GM23248 (cell line): ENCODE data around the gene SSUH2. TPM values are rescaled to one million over a fixed set of nuclear protein-coding genes. Genes with fewer than 3 reads are reported as not detected.

Experiments used
- DNase-seq: peaks from one replicate; pipeline ENCODE4 v3.0.0-alpha.2; 2015
- H2AFZ ChIP-seq: fragments of 200-600 bp; sonication (generic); 2 replicates; pipeline ENCODE4 v1.6.1; 2016; ENCODE audit warnings: antibody characterized with exemption
- H3F3A ChIP-seq: fragments of 200-600 bp; sonication (generic); 2 replicates; pipeline ENCODE4 v1.6.1; 2016; ENCODE audit warnings: mild to moderate bottlenecking, antibody characterized with exemption, mixed run types; ENCODE audit not compliant: insufficient read depth
- H3K27ac ChIP-seq: fragments of 200-600 bp; sonication (generic); 2 replicates; pipeline ENCODE4 v1.5.1; 2016; ENCODE audit warnings: mild to moderate bottlenecking
- H3K27me3 ChIP-seq: fragments of 200-600 bp; sonication (generic); replicated peaks from 2 replicates; pipeline ENCODE4 v1.6.1; 2016; ENCODE audit warnings: mild to moderate bottlenecking; ENCODE audit not compliant: insufficient read depth
- H3K36me3 ChIP-seq: fragments of 200-600 bp; sonication (generic); 2 replicates; pipeline ENCODE4 v1.6.1; 2016; ENCODE audit warnings: low read depth, mild to moderate bottlenecking
- H3K4me1 ChIP-seq: fragments of 200-600 bp; sonication (generic); 2 replicates; pipeline ENCODE4 v1.6.1; 2016; ENCODE audit warnings: mild to moderate bottlenecking; ENCODE audit not compliant: insufficient read depth
- H3K4me2 ChIP-seq: fragments of 200-600 bp; sonication (generic); one replicate; pipeline ENCODE4 v1.6.1; 2016; ENCODE audit warnings: mild to moderate bottlenecking; ENCODE audit not compliant: unreplicated experiment
- H3K4me3 ChIP-seq: fragments of 200-600 bp; sonication (generic); 2 replicates; pipeline ENCODE4 v1.5.1; 2016; ENCODE audit warnings: mild to moderate bottlenecking
- H3K79me2 ChIP-seq: fragments of 200-600 bp; sonication (generic); 2 replicates; pipeline ENCODE4 v1.6.1; 2016; ENCODE audit warnings: mild to moderate bottlenecking; ENCODE audit not compliant: insufficient read depth
- H3K9ac ChIP-seq: fragments of 200-600 bp; sonication (generic); 2 replicates; pipeline ENCODE4 v1.6.1; 2016; ENCODE audit warnings: mild to moderate bottlenecking
- H3K9me2 ChIP-seq: fragments of 200-600 bp; sonication (generic); 2 replicates; pipeline ENCODE4 v1.6.1; 2016; ENCODE audit warnings: mixed run types, mild to moderate bottlenecking, moderate library complexity; ENCODE audit not compliant: insufficient read depth
- H3K9me3 ChIP-seq: fragments of 200-600 bp; sonication (generic); one replicate; pipeline ENCODE4 v1.6.1; 2017; ENCODE audit warnings: low read depth
- H4K20me1 ChIP-seq: fragments of 200-600 bp; sonication (generic); 2 replicates; pipeline ENCODE4 v1.6.0; 2016; ENCODE audit not compliant: insufficient read depth
- EZH2 ChIP-seq: fragments of 200-600 bp; sonication (generic); IDR thresholded peaks from 2 replicates; pipeline ENCODE4 v1.6.1; 2018; ENCODE audit warnings: antibody characterized with exemption, mild to moderate bottlenecking; ENCODE audit not compliant: insufficient read depth, poor library complexity, severe bottlenecking
- EZH2phosphoT487 ChIP-seq: fragments of 200-600 bp; sonication (generic); IDR thresholded peaks from 2 replicates; pipeline ENCODE4 v1.6.1; 2018; ENCODE audit warnings: antibody characterized with exemption, moderate library complexity, mild to moderate bottlenecking, low read depth; ENCODE audit not compliant: insufficient read depth
- WGBS, 2 experiments: methylation state at CpG; one replicate each; pipeline ENCODE4 v1.1.6; 2015 to 2017; ENCODE audit warnings: low lambda C conversion rate in 2 of 2, low coverage in 1 of 2; ENCODE audit errors: missing lambda C conversion rate in 2 of 2; 5-methylcytosine and 5-hydroxymethylcytosine counted together
- in situ Hi-C: fragments of 300-500 bp; cut with MboI; formaldehyde crosslinking; loops from 2 replicates; pipeline ENCODE4 v1.15.0; 2020
- polyA plus RNA-seq: library from polyadenylated mRNA; unstranded; fragments of >200 nt; fragmentation: Nextera tagmentation; extraction: Ambion mirVana; gene quantifications from 2 replicates; pipeline ENCODE4 v1.2.1, GENCODE V29; 2016
- total RNA-seq: library from RNA; depleted of rRNA; stranded (reverse); fragments of >200 nt; shearing (Covaris generic); gene quantifications from 2 replicates; pipeline ENCODE4 v1.2.3, GENCODE V29; 2014

SSUH2 gene
- total and polyA plus RNA-seq, 2 experiments from 2014 or later, result 0.18 to 0.76 TPM

- no peak overlapping the region for H3K27ac ChIP-seq
- peaks cover 19% of the 10 kb centered on the region for H3K4me1 ChIP-seq
- TF ChIP-seq EZH2, result no peak
- no peak for TF ChIP-seq EZH2phosphoT487
- H3K9ac ChIP-seq, result no peak overlapping the region
- H3K36me3 ChIP-seq, result no peaks in the 10 kb centered on the region
- in situ Hi-C loops, result no loop called here
- no peak overlapping the region for H3K4me3 ChIP-seq
- H3K27me3 ChIP-seq, result no peaks in the 10 kb centered on the region
- 84 to 85% methylated on average over 6 to 7 of the region's 7 CpGs for WGBS, 2 experiments
- no peaks in the 10 kb centered on the region for H3K79me2 ChIP-seq
- DNase-seq, result no peak
- H3K9me3 ChIP-seq, result no peaks in the 10 kb centered on the region
- no peaks in the 10 kb centered on the region for H4K20me1 ChIP-seq
- no peaks in the 10 kb centered on the region for H3K9me2 ChIP-seq
- peaks cover 11% of the 10 kb centered on the region for H3F3A ChIP-seq
- no peak overlapping the region for H3K4me2 ChIP-seq
- no peak overlapping the region for H2AFZ ChIP-seq
Observed at GRCh38 chr3:8632402-8633237, 12.0 kb downstream of the SSUH2 start.

- H3K36me3 ChIP-seq, result no peaks in the 10 kb centered on the region
- peaks cover 19% of the 10 kb centered on the region for H3K4me1 ChIP-seq
- no peaks in the 10 kb centered on the region for H3K27me3 ChIP-seq
- no peak overlapping the region for H3K9ac ChIP-seq
- no peak overlapping the region for H3K4me2 ChIP-seq
- no peaks in the 10 kb centered on the region for H4K20me1 ChIP-seq
- H3K27ac ChIP-seq, result no peak overlapping the region
- H3F3A ChIP-seq, result peaks cover 11% of the 10 kb centered on the region
- in situ Hi-C loops, result no loop called here
- H3K9me3 ChIP-seq, result no peaks in the 10 kb centered on the region
- H3K79me2 ChIP-seq, result no peaks in the 10 kb centered on the region
- no peak for DNase-seq
- no peak overlapping the region for H2AFZ ChIP-seq
- no peak overlapping the region for H3K4me3 ChIP-seq
- no peaks in the 10 kb centered on the region for H3K9me2 ChIP-seq
- WGBS, 2 experiments, result 93 to 97% methylated on average over 4 of the region's 4 CpGs
- TF ChIP-seq EZH2 (no peak), EZH2phosphoT487 (no peak)
Observed at GRCh38 chr3:8631661-8632060, 12.9 kb downstream of the SSUH2 start.

GRCh38 chr3:8629151-8630021 is 15.2 kb downstream of the SSUH2 start:
- H3K4me2 ChIP-seq, result peak overlapping the region; percentile 69
- H2AFZ ChIP-seq, result peak overlapping the region; percentile 36
- H3K9me3 ChIP-seq, result no peaks in the 10 kb centered on the region
- H4K20me1 ChIP-seq, result no peaks in the 10 kb centered on the region
- DNase-seq, result peak; percentile 99
- peak overlapping the region; percentile 87 for H3K27ac ChIP-seq
- no peak overlapping the region for H3K4me3 ChIP-seq
- H3F3A ChIP-seq, result peaks cover 11% of the 10 kb centered on the region
- in situ Hi-C loops, result no loop called here
- WGBS, 2 experiments, result 23 to 26% methylated on average over 16 of the region's 16 CpGs
- TF ChIP-seq EZH2phosphoT487, result 0 out of 2 replicates have a peak, but pooled peaks have one; percentile 55
- no peak for TF ChIP-seq EZH2
- H3K79me2 ChIP-seq, result no peaks in the 10 kb centered on the region
- H3K27me3 ChIP-seq, result no peaks in the 10 kb centered on the region
- H3K36me3 ChIP-seq, result no peaks in the 10 kb centered on the region
- H3K9me2 ChIP-seq, result no peaks in the 10 kb centered on the region
- peaks cover 28% of the 10 kb centered on the region for H3K4me1 ChIP-seq
- H3K9ac ChIP-seq, result peak overlapping the region; percentile 49

- no peak for DNase-seq
- Histone ChIP-seq H3F3A (peaks cover 11% of the 10 kb centered on the region), H3K79me2 (no peaks in the 10 kb centered on the region), H3K9me3 (no peaks in the 10 kb centered on the region), H3K4me3 (no peak overlapping the region), H3K27ac (no peak overlapping the region), H2AFZ (no peak overlapping the region), H3K27me3 (no peaks in the 10 kb centered on the region), H3K4me1 (peaks cover 33% of the 10 kb centered on the region), H4K20me1 (no peaks in the 10 kb centered on the region), H3K9me2 (no peaks in the 10 kb centered on the region), H3K9ac (no peak overlapping the region), H3K36me3 (no peaks in the 10 kb centered on the region), H3K4me2 (no peak overlapping the region)
- TF ChIP-seq EZH2phosphoT487 (no peak), EZH2 (no peak)
- WGBS, 2 experiments, result 98 to 99% methylated on average over 5 of the region's 5 CpGs
- in situ Hi-C loops, result no loop called here
Observed at GRCh38 chr3:8627949-8628348, 16.6 kb downstream of the SSUH2 start.
